Loucy (cell line): ENCODE results near the gene ACVR1B.
A peak's percentile ranks its signal among the peaks of the same experiment; 100 is the strongest.

ENCODE experiments used
- CTCF ChIP-seq: fragments of 200-600 bp; sonication (generic); conservative IDR thresholded peaks from 2 replicates; pipeline ENCODE4 v1.5.1; 2014; ENCODE audit warnings: mild to moderate bottlenecking, antibody characterized with exemption, low read length
- EZH2phosphoT487 ChIP-seq: fragments of 200-600 bp; IDR thresholded peaks from 2 replicates; pipeline ENCODE4 v1.6.1; 2018; ENCODE audit warnings: antibody characterized with exemption, mild to moderate bottlenecking, moderate library complexity, borderline replicate concordance

DNA sequence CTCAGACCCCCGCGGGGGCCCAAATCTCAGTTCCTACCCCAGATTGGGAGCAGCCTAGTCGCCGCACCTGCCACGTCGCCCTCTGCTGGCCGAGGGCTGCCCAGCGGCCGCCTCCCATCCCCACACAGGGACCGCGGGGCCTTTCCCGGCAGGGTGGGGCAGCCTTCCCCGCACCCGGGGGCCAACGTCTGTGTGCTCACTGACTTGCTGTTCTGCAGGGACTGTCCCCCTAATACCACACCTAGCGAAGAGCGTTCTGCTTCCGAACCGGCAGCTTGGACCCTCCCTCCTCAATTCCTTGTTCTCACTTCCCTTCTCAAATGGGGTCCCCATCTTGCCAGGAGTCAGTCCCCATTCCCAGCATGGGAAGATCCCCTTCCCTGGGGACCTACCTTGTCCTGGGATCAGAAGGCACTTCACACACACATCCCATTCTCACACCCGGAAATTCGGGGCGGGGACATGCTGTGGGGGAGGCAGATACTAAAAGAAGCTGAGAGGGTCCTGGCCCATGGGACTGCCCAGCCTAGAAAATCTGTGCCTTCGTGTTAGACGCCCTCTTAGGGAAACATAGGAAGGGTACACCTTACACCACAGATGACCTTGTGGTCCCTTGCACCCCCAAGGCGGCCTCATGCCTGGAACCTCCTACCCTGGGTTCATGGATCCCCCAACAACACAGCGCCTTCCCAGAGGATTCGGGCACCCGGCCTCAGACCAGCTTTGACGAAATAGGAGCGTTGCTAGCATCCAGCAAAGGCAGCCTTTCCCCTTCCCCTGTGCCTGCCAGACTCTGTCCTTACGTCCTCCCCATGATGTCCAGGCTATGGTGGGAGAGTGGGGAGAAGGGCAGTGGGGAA is 27.8 kb upstream of the ACVR1B start:
- TF ChIP-seq CTCF, result peak; percentile 79
- no peak for TF ChIP-seq EZH2phosphoT487
